HS-27A (cell line): ENCODE results near the gene FRG2B.
"Not testable (repeated sequence)": the region's sequence is repeated elsewhere in the genome, so short reads cannot be mapped to it uniquely, and the experiment has no call there.

ENCODE experiments used
- DNase-seq: peaks from one replicate; pipeline ENCODE4 v3.0.0-alpha.2; 2012; ENCODE audit warnings: low read depth, missing footprints

Gene FRG2B

DNA sequence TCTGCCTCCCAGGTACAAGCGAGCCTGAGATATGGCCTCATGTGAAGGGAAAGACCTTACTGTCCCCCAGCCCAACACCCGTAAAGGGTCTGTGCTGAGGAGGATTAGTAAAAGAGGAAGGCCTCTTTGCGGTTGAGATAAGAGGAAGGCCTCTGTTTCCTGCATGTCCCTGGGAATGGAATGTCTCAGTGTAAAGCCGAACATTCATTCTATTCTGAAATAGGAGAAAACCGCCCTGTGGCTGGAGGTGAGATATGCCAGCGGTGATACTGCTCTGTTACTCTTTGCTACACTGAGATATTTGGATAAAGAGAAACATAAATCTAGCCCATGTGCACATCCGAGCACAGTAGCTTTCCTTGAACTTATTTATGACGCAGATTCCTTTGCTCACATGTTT, 26.7 kb downstream of the FRG2B start:
- DNase-seq, result not testable (repeated sequence)

DNA sequence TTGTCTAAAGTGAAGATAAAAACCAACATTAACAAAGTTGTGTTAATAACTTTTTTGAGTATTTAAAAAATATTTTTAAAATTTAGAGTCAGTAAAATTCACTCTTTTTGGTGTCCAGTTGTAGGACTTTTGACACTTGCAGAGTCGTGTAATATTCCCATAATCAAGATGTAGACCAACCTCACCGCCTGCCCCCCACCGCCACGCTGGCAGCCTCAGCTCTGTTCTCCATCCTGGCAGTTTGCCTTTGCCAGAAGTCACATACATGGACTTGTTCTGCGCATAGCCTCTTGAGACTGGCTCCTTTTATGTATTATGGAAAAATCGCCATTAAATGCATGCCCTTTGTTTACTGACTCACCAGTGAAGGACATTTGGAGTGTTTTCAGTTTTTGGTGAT, 33.9 kb downstream of the FRG2B start:
- DNase-seq, result no peak

GRCh38 chr10:133590970-133591359, 35.6 kb downstream of the FRG2B start:
- no peak for DNase-seq

DNA sequence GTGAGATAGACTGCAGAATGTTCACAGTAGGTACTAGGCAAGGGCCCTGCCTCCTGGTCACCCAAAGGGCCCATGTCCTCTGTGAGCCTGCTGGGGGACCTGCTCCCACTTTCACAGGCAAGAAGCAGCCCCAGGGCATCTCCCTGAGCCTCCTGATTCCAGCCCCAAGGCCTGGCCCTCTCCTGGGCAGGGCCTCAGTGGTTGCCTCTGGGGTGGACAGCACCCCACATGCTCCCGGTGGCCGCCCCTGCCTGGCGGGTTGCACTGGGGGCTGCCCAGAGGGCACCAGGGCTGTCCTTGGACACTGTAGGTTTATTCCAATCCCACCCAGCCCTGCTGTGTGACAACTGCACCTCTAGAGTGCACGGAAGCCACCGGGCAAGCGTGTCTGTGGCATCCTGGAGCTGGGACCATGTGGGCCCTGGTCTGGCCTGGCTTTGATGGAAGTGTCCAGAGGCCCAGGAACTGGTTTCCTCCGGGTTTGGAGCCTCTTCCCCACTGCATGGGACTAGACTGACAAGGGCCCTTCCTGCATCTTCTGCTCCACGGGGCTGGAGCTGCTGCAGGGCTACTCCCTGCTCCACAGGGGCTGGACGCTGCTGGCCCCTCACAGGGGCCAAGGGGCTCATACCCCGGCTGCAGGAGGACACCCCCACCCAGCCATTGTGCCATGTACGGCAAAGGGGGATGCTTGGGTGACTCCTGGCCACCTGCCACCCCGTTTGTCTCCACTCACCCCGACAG, 36.2 kb downstream of the FRG2B start:
- DNase-seq, result no peak

DNA sequence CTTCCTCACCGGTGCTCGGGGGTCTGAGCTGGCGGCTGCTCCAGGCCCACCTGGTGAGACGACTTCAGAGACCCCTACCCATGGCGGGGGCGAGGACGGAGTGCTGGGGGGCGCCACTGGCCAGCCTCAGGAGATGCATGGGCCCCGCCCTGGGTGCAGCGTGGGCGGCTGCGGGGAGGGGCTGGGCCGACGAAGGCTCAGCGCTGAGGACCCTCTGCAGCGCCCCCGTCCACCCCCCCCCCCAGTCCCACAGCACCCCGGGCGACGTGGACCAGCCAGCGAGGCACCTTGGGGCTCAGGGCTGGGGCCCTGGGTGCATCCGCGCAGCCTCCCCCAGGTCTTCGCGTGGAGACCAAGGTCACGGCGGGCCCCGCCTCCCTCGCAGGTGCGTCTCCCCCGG, 49.6 kb downstream of the FRG2B start:
- DNase-seq, result not testable (repeated sequence)
